Measurements from ENCODE around the gene DPYSL3.

DNA sequence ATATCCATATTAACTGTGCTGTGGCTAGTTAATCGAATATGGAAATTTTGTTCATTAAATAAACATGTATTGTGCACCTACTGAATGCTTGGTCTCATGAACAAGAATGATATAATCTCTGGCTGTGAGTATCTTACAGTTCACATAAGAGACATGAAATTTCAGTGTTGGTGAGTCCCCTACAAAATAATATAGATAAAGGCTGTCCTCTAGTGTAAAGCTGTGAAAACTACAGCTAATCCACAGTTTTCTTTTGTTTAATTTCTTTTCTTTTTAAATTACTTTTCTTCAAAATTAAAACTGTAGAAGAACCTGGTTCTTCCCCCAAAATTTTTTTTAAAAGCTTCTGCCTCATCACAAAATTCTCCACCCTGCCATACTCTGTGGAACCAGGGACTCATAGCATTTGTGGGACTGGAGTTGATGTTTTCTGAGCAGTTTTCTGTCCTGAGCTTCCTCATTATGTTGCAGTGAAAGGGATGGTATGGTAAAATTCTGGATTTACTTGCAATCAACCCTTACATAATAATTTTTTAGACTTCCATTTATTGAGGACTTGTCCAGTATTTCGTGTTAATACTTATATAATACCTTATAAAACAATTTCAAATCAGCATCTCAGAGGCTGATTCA, 140.0 kb downstream of the DPYSL3 start:
- TF ChIP-seq CTCF (IDR thresholded peaks at IDR 0.05; ENCODE audit: insufficient read depth, low read length, poor library complexity, severe bottlenecking): peak; percentile 20
- no peak for TF ChIP-seq EZH2phosphoT487 (conservative IDR thresholded peaks at IDR 0.05; ENCODE audit: low read length)

All from SU-DHL-6 (cell line).